Adrenal gland (tissue), 12 donors: ENCODE results near the gene CD300E. TPM values are rescaled to one million over a fixed set of nuclear protein-coding genes. Genes with fewer than 3 reads are reported as not detected.

ENCODE experiments used
- DNase-seq, 7 donors: peaks; one replicate each; pipeline ENCODE4 v3.0.0-alpha.2; 2019 to 2020
- H3K27ac ChIP-seq, 5 donors: fragments of 200-600 bp; sonication (generic) in 4 of 5; 1 replicate in 3 of 5; 2 replicates in 2 of 5; pipeline versions ENCODE4 v1.5.1 to v1.8.0; 2016 to 2020; ENCODE audit warnings: mild to moderate bottlenecking in 1 of 5
- H3K27me3 ChIP-seq: fragments of 200-600 bp; 2 replicates; pipeline ENCODE4 v1.8.0; 2021
- H3K36me3 ChIP-seq, 2 donors: fragments of 200-600 bp; replicated peaks in 1 of 2; 1 replicate in 1 of 2; 2 replicates in 1 of 2; pipeline versions ENCODE4 v1.5.1 to v1.8.0; 2018 to 2022
- H3K4me1 ChIP-seq, 2 donors: fragments of 200-600 bp; replicated peaks in 1 of 2; 1 replicate in 1 of 2; 2 replicates in 1 of 2; pipeline versions ENCODE4 v1.5.1 to v1.8.0; 2018 to 2021
- H3K4me3 ChIP-seq, 4 donors: fragments of 200-600 bp; sonication (generic) in 3 of 4; one replicate each; pipeline ENCODE4 v1.5.1; 2016 to 2018
- H3K9me3 ChIP-seq, 3 donors: fragments of 200-600 bp; sonication (generic) in 1 of 3; replicated peaks in 1 of 3; 1 replicate in 2 of 3; 2 replicates in 1 of 3; pipeline versions ENCODE4 v1.5.1 to v1.8.0; 2016 to 2021
- POLR2A ChIP-seq, 2 donors: fragments of 450-650 bp; IDR thresholded peaks; one replicate each; pipeline ENCODE4 v1.6.1; 2017; ENCODE audit warnings: antibody characterized with exemption in 2 of 2, mild to moderate bottlenecking in 2 of 2, moderate library complexity in 1 of 2
- WGBS, 4 donors: extraction: QIAGEN DNeasy Blood & Tissue Kit in 2 of 4; methylation state at CpG; one replicate each; pipeline versions ENCODE4 v1.1.5 to v1.1.7; 2013 to 2017; 5-methylcytosine and 5-hydroxymethylcytosine counted together
- intact Hi-C, 2 donors: fragments of 100-400 bp; cut with DNase I; formaldehyde crosslinking; loops; one replicate each; pipeline versions ENCODE4 v1.14.1 to v1.15.0; 2022 to 2023
- polyA plus RNA-seq, 3 donors: library from polyadenylated mRNA; stranded (reverse); fragments of 200-250 nt in 2 of 3; fragments of 350-450 nt in 1 of 3; fragmentation: Illumina TruSeq in 1 of 3; extraction: RNeasy Lipid Tissue Mini Kit (QIAGEN cat#74804) in 1 of 3; gene quantifications; one replicate each; pipeline ENCODE4 v1.2.3, GENCODE V29; 2013 to 2014
- total RNA-seq, 9 donors: library from RNA; depleted of rRNA in 4 of 9; stranded (reverse); fragments of >200 nt in 4 of 9; fragments of 120-200 nt in 1 of 9; fragmentation: NEBNext Ultra II Directional in 1 of 9; extraction: Animal tissue kit (Norgen Biotek cat#: 25700) in 1 of 9; gene quantifications; one replicate each; pipeline versions ENCODE4 v1.1.0 to v1.2.4, GENCODE V29; 2013 to 2023
- TF ChIP-seq, protein P1 (sequence below), 6 experiments: fragments of 450-650 bp in 4 of 6; fragments of 200-600 bp in 2 of 6; sonication (generic) in 1 of 6; IDR thresholded peaks; 1 replicate in 5 of 6; 2 replicates in 1 of 6; pipeline versions ENCODE4 v1.5.1 to v1.8.0; 2016 to 2021; ENCODE audit warnings: antibody characterized with exemption in 6 of 6, mild to moderate bottlenecking in 2 of 6, moderate library complexity in 1 of 6
- donor health status: healthy with polysubstance abuse.
- donor health status: Bipolar disorder and iron deficiency.
- donor health status: DM: yes; HTN: yes; CAD: no.
- donor health status: DM: no; HTN: no; CAD: no.
- donor health status: DM: no; HTN: no; CAD: no.
- donor health status: DM: yes; HTN: yes; CAD: no.

Gene CD300E
- total and polyA plus RNA-seq, 12 donors = 0.06 to 2.4 (median 0.57) TPM; not detected in 1

- Histone ChIP-seq H3K4me1 (no peaks in the 10 kb centered on the region), H3K4me3 (no peak overlapping the region), H3K36me3 (no peaks in the 10 kb centered on the region), H3K9me3 (no peaks in the 10 kb centered on the region), H3K27ac (no peak overlapping the region), H3K27me3 (no peaks in the 10 kb centered on the region)
- TF ChIP-seq POLR2A (IDR thresholded peaks at IDR 0.05) = no peak
- TF ChIP-seq, protein P1, sequence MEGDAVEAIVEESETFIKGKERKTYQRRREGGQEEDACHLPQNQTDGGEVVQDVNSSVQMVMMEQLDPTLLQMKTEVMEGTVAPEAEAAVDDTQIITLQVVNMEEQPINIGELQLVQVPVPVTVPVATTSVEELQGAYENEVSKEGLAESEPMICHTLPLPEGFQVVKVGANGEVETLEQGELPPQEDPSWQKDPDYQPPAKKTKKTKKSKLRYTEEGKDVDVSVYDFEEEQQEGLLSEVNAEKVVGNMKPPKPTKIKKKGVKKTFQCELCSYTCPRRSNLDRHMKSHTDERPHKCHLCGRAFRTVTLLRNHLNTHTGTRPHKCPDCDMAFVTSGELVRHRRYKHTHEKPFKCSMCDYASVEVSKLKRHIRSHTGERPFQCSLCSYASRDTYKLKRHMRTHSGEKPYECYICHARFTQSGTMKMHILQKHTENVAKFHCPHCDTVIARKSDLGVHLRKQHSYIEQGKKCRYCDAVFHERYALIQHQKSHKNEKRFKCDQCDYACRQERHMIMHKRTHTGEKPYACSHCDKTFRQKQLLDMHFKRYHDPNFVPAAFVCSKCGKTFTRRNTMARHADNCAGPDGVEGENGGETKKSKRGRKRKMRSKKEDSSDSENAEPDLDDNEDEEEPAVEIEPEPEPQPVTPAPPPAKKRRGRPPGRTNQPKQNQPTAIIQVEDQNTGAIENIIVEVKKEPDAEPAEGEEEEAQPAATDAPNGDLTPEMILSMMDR (IDR thresholded peaks at IDR 0.05) = no peak
- 62 to 87% (median 72%) methylated on average over 2 of the region's 2 CpGs for WGBS, 4 donors
- intact Hi-C loops = no loop called here
- DNase-seq = no peak
Measured at GRCh38 chr17:74644419-74644818, 20.9 kb upstream of the CD300E start.

DNA sequence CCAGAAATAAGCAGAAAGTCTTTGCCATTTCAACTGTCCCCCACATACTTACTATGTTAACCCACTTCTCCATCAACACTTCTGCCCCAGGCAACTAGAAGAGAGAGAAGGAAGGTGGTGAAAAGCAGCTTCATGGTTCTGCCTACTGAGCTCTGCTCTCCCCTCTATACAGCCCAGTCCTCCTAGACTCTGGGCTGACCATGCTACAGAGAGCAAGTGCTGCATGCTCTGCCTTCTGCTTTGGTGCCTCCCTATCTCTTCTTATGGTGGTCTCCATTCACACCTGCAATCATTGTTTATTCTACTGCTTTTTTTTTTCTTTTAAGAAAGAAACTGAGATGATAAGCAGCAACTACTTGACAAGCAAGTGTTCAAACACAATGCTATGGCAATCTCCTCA, 20.3 kb upstream of the CD300E start:
- intact Hi-C loops = no loop called here
- Histone ChIP-seq H3K4me1 (no peaks in the 10 kb centered on the region), H3K27me3 (no peaks in the 10 kb centered on the region), H3K27ac (no peak overlapping the region), H3K36me3 (no peaks in the 10 kb centered on the region), H3K4me3 (no peak overlapping the region), H3K9me3 (no peaks in the 10 kb centered on the region)
- no peak for DNase-seq
- TF ChIP-seq POLR2A (IDR thresholded peaks at IDR 0.05) = no peak
- TF ChIP-seq, protein P1 (IDR thresholded peaks at IDR 0.05) = no peak

GRCh38 chr17:74642995-74643394, 19.5 kb upstream of the CD300E start:
- no peak for DNase-seq
- intact Hi-C loops = no loop called here
- H3K27me3 ChIP-seq = no peaks in the 10 kb centered on the region
- 80 to 97% (median 84%) methylated on average over 2 to 7 of the region's 7 CpGs for WGBS, 4 donors
- no peak overlapping the region for H3K4me3 ChIP-seq
- no peak for TF ChIP-seq POLR2A (IDR thresholded peaks at IDR 0.05)
- TF ChIP-seq, protein P1 (IDR thresholded peaks at IDR 0.05) = no peak
- no peaks in the 10 kb centered on the region for H3K9me3 ChIP-seq
- H3K4me1 ChIP-seq = no peaks in the 10 kb centered on the region
- H3K27ac ChIP-seq = no peak overlapping the region
- no peaks in the 10 kb centered on the region for H3K36me3 ChIP-seq

DNA sequence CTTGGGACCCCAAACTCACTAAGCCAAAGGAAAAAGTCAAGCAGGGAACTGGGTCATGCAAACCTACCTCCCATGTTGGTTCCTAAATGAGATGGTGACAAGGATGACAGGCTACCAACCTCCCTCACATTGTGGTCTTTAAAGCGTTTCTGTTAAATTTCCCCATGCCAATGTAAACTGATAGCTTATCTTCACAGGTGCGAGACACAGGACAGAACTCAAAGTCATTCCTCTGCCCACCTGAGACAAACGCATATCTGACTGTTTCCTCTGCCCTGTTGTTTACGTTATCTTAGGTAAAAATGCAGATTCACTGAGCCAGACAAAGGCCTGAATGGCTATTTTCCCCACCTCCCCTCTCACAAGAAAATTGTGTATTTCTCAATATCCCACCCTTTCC, 19.0 kb upstream of the CD300E start:
- intact Hi-C loops = no loop called here
- Histone ChIP-seq H3K9me3 (no peaks in the 10 kb centered on the region), H3K36me3 (no peaks in the 10 kb centered on the region), H3K4me1 (no peaks in the 10 kb centered on the region), H3K27me3 (no peaks in the 10 kb centered on the region), H3K4me3 (no peak overlapping the region), H3K27ac (no peak overlapping the region)
- TF ChIP-seq, protein P1 (IDR thresholded peaks at IDR 0.05) = no peak
- TF ChIP-seq POLR2A (IDR thresholded peaks at IDR 0.05) = no peak
- DNase-seq = no peak
- 50 to 65% (median 60%) methylated on average over 4 of the region's 4 CpGs for WGBS, 4 donors
